ENCODE measurements around the gene CCDC127.

CCDC127 gene

GRCh38 chr5:188488-189481 lies 29.2 kb downstream of the CCDC127 start:
- DNase-seq = peak; percentile 91

GRCh38 chr5:187617-188451 lies 30.1 kb downstream of the CCDC127 start:
- no peak for DNase-seq

GRCh38 chr5:187042-187431 lies 30.9 kb downstream of the CCDC127 start:
- no peak for DNase-seq

- no peak for DNase-seq
Observed at GRCh38 chr5:186091-187041, 31.6 kb downstream of the CCDC127 start.

GRCh38 chr5:185095-186070 lies 32.6 kb downstream of the CCDC127 start:
- no peak for DNase-seq

- no peak for DNase-seq
Observed at GRCh38 chr5:184471-184870, 33.5 kb downstream of the CCDC127 start.

GRCh38 chr5:182126-182525 lies 35.8 kb downstream of the CCDC127 start:
- DNase-seq = no peak

- no peak for DNase-seq
Observed at GRCh38 chr5:181566-181965, 36.4 kb downstream of the CCDC127 start.

- DNase-seq = no peak
Observed at GRCh38 chr5:181160-181559, 36.8 kb downstream of the CCDC127 start.

GRCh38 chr5:180286-180918 lies 37.6 kb downstream of the CCDC127 start:
- DNase-seq = no peak

- DNase-seq = no peak
Observed at GRCh38 chr5:179401-179800, 38.6 kb downstream of the CCDC127 start.

- DNase-seq = no peak
Observed at GRCh38 chr5:178110-178509, 39.8 kb downstream of the CCDC127 start.

GRCh38 chr5:176296-176823 lies 41.6 kb downstream of the CCDC127 start:
- DNase-seq = no peak

GRCh38 chr5:174876-175465 lies 43.0 kb downstream of the CCDC127 start:
- DNase-seq = no peak

GRCh38 chr5:174291-174600 lies 43.7 kb downstream of the CCDC127 start:
- no peak for DNase-seq

- DNase-seq = no peak
Observed at GRCh38 chr5:173392-174290, 44.3 kb downstream of the CCDC127 start.

- DNase-seq = no peak
Observed at GRCh38 chr5:172841-173251, 45.1 kb downstream of the CCDC127 start.

- no peak for DNase-seq
Observed at GRCh38 chr5:172421-172820, 45.5 kb downstream of the CCDC127 start.

GRCh38 chr5:171801-172331 lies 46.1 kb downstream of the CCDC127 start:
- no peak for DNase-seq
